Head of caudate nucleus (tissue), 42 donors: ENCODE measurements around the gene TBCCD1.
"Not testable (repeated sequence)": the region's sequence is repeated elsewhere in the genome, so short reads cannot be mapped to it uniquely, and the experiment has no call there.

ENCODE experiments used
- DNase-seq, 42 donors: peaks; one replicate each; pipeline versions ENCODE4 v3.0.0 to v3.0.0-alpha.2; 2020 to 2021; ENCODE audit warnings: mixed read lengths in 7 of 42
- intact Hi-C: fragments of 100-400 bp; cut with DNase I; formaldehyde crosslinking; loops from one replicate; pipeline ENCODE4 v1.15.0; 2022

TBCCD1 gene

GRCh38 chr3:186510374-186511079 lies 56.6 kb downstream of the TBCCD1 start:
- DNase-seq, result no peak
- intact Hi-C loops, result no loop called here

GRCh38 chr3:186509423-186509822 lies 57.7 kb downstream of the TBCCD1 start:
- intact Hi-C loops, result no loop called here
- no peak for DNase-seq

DNA sequence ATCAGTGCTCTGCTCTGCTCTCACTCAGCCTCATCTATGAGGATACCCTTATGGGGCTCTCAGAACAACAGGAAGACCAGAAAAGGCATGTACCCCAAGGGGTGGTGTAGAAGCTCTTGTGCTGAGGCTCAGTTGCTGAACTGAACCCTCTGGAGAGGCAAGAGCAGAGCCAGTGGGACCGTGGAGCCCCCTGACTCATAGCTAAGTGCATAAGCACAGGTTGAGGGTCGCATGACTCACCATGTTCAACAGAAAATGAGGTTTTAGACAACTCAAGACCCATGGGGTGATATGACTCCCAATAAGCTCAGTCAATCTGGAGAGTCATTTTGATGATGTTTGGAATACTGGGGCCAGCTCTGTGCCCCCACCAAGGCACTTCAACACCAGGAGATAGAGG lies 60.3 kb downstream of the TBCCD1 start:
- intact Hi-C loops, result no loop called here

GRCh38 chr3:186506191-186506739 lies 60.9 kb downstream of the TBCCD1 start:
- no peak for DNase-seq
- intact Hi-C loops, result no loop called here

More for the DNA sequence above, 60.3 kb downstream of the TBCCD1 start:
- DNase-seq, result no peak

DNA sequence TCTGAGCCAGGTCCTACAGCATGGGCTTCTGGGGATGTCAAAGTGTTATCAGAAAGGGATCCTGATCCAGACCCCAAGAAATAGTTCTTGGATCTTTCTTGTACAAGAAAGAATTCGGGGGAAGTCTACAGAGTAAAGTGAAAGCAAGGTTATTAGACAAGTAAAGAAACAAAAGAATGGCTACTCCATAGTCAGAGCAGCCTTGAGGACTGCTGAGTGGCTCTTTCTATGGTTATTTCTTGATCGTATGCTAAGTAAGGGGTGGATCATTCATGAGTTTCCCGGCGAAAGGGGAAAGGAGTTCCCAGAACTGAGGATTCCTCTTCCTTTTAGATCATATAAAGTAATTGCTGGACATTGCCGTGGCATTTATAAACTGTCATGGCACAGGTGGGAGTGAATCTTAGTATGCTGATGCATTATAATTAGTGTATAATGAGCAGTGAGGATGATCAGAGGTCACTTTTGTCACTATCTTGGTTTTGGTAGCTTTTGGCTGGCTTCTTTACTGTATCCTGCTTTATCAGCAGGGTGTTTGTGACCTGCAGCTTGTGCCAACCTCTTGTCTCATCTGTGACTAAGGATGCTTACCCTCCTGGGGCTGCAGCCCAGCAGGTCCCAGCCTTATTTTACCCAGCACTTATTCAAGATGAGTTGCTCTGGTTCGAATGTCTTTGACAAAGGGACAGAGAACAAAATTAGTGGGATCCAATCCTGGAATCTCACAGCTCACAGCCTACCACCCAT lies 64.0 kb downstream of the TBCCD1 start:
- intact Hi-C loops, result no loop called here
- DNase-seq, result no peak

GRCh38 chr3:186502138-186502948 lies 64.8 kb downstream of the TBCCD1 start:
- intact Hi-C loops, result no loop called here
- peak in 3 of 42 donors; percentile 20 to 52 (median 48) for DNase-seq

- DNase-seq, intact Hi-C loops: not testable (repeated sequence)
Observed at GRCh38 chr3:186499949-186500348, 67.2 kb downstream of the TBCCD1 start.

DNA sequence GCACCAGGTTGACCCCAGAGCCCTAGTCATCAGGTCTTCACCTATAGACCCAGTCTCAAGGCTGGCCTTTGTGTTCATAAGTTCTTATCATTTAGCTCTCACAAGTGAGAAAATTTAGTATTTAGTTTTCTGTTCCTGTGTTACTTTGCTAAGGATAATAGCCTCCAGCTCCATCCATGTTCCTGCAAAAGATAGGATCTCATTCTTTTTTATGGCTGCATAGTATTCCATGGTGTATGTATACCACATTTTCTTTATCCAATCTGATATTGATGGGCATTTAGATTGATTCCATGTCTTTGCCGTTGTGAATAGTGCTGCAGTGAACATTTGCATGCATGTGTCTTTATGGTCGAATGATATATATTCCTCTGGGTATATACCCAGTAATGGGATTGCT lies 69.1 kb downstream of the TBCCD1 start:
- DNase-seq, intact Hi-C loops: not testable (repeated sequence)

- intact Hi-C loops, result no loop called here
Observed at GRCh38 chr3:186497608-186498007, 69.5 kb downstream of the TBCCD1 start.

GRCh38 chr3:186496635-186497034 lies 70.5 kb downstream of the TBCCD1 start:
- peak in 1 of 42 donors; percentile 16 for DNase-seq
- intact Hi-C loops, result no loop called here

More at GRCh38 chr3:186497608-186498007, 69.5 kb downstream of the TBCCD1 start:
- peak in 1 of 42 donors; percentile 22 for DNase-seq
